Brain microvascular endothelial cell (primary cell): Measurements from ENCODE around the gene CD274.

Source experiments
- DNase-seq: peaks from one replicate; pipeline ENCODE4 v3.0.0-alpha.2; 2020
- H3K27ac ChIP-seq: fragments of 250-450 bp; sonication (Bioruptor Pico); 2 replicates; pipeline ENCODE4 v1.5.1; 2020; ENCODE audit warnings: mild to moderate bottlenecking, moderate library complexity
- H3K27me3 ChIP-seq: fragments of 250-450 bp; sonication (Bioruptor Pico); replicated peaks from 2 replicates; pipeline ENCODE4 v1.5.1; 2020; ENCODE audit warnings: mild to moderate bottlenecking
- H3K36me3 ChIP-seq: fragments of 250-450 bp; sonication (Bioruptor Pico); replicated peaks from 2 replicates; pipeline ENCODE4 v1.5.1; 2020; ENCODE audit warnings: mild to moderate bottlenecking
- H3K4me3 ChIP-seq: 2 replicates; pipeline ENCODE4 v1.5.1; 2011; ENCODE audit warnings: low read depth, mild to moderate bottlenecking, control low read depth, low read length, moderate library complexity
- CTCF ChIP-seq: IDR thresholded peaks from 2 replicates; pipeline ENCODE4 v1.5.1; 2011; ENCODE audit warnings: low read depth, mild to moderate bottlenecking, moderate library complexity, low read length, control low read depth, inconsistent platforms; ENCODE audit errors: missing control alignments
- in situ Hi-C: cut with HindIII; loops from 2 replicates; pipeline ENCODE4 v1.10.0; 2017; ENCODE audit warnings: low sequenced_read_pairs, low pct_ligation_motif_present

The CD274 gene

GRCh38 chr9:5450359-5451091, at the start of gene CD274:
CD274 (plus strand) TSS chr9:5450542; CDS start chr9:5456114, 5,572 bp downstream.
- no peaks in the 10 kb centered on the region for H3K27me3 ChIP-seq
- peak within 1 kb of the TSS; percentile 5 for H3K27ac ChIP-seq
- TF ChIP-seq CTCF, result peak; percentile 77
- in situ Hi-C loops, result no loop called here
- H3K36me3 ChIP-seq, result no peaks in the 10 kb centered on the region
- peak; percentile 80 for DNase-seq
- H3K4me3 ChIP-seq, result peak within 1 kb of the TSS; percentile 71

GRCh38 chr9:5402217-5402616, 48.1 kb upstream of the CD274 start:
- TF ChIP-seq CTCF, result no peak
- DNase-seq, result no peak
- in situ Hi-C loops, result no loop called here
- Histone ChIP-seq H3K36me3 (no peaks in the 10 kb centered on the region), H3K27ac (no peak overlapping the region), H3K27me3 (no peaks in the 10 kb centered on the region), H3K4me3 (no peak overlapping the region)

- Histone ChIP-seq H3K27ac (no peak overlapping the region), H3K4me3 (no peak overlapping the region), H3K36me3 (no peaks in the 10 kb centered on the region), H3K27me3 (no peaks in the 10 kb centered on the region)
- no peak for DNase-seq
- in situ Hi-C loops, result no loop called here
- TF ChIP-seq CTCF, result no peak
Measured at GRCh38 chr9:5408596-5408995, 41.7 kb upstream of the CD274 start.

GRCh38 chr9:5416953-5417352, 33.4 kb upstream of the CD274 start:
- H3K27ac ChIP-seq, result no peak overlapping the region
- DNase-seq, result no peak
- in situ Hi-C loops, result no loop called here
- H3K4me3 ChIP-seq, result no peak overlapping the region
- H3K36me3 ChIP-seq, result no peaks in the 10 kb centered on the region
- no peak for TF ChIP-seq CTCF
- H3K27me3 ChIP-seq, result no peaks in the 10 kb centered on the region

- TF ChIP-seq CTCF, result no peak
- DNase-seq, result no peak
- H3K36me3 ChIP-seq, result no peaks in the 10 kb centered on the region
- no peak overlapping the region for H3K4me3 ChIP-seq
- no peaks in the 10 kb centered on the region for H3K27me3 ChIP-seq
- in situ Hi-C loops, result no loop called here
- H3K27ac ChIP-seq, result no peak overlapping the region
Measured at GRCh38 chr9:5418481-5418880, 31.9 kb upstream of the CD274 start.

GRCh38 chr9:5419987-5420386, 30.4 kb upstream of the CD274 start:
- Histone ChIP-seq H3K27me3 (no peaks in the 10 kb centered on the region), H3K4me3 (no peak overlapping the region), H3K27ac (no peak overlapping the region), H3K36me3 (no peaks in the 10 kb centered on the region)
- no peak for DNase-seq
- no peak for TF ChIP-seq CTCF
- in situ Hi-C loops, result no loop called here
